Endothelial cell (in vitro differentiated cells): ENCODE results near the gene RXRG. TPM values are rescaled to one million over a fixed set of nuclear protein-coding genes. Genes with fewer than 3 reads are reported as not detected.

ENCODE experiments used
- DNase-seq: peaks from one replicate; pipeline ENCODE4 v3.0.0; 2021; ENCODE audit warnings: low spot score
- H3K27ac Mint-ChIP-seq: one replicate; pipeline ENCODE4 v1.8.0; 2021; ENCODE audit warnings: mixed read lengths, inconsistent platforms; ENCODE audit not compliant: unreplicated experiment
- H3K27me3 Mint-ChIP-seq: one replicate; pipeline ENCODE4 v1.8.0; 2021; ENCODE audit warnings: mild to moderate bottlenecking, moderate library complexity, mixed read lengths, inconsistent platforms; ENCODE audit not compliant: unreplicated experiment
- H3K36me3 Mint-ChIP-seq: one replicate; pipeline ENCODE4 v1.8.0; 2021; ENCODE audit warnings: mild to moderate bottlenecking, low read depth, mixed read lengths, inconsistent platforms; ENCODE audit not compliant: unreplicated experiment
- H3K4me1 Mint-ChIP-seq: one replicate; pipeline ENCODE4 v1.8.0; 2021; ENCODE audit warnings: mild to moderate bottlenecking, mixed read lengths, inconsistent platforms; ENCODE audit not compliant: unreplicated experiment
- H3K4me3 Mint-ChIP-seq: one replicate; pipeline ENCODE4 v1.8.0; 2021; ENCODE audit warnings: mild to moderate bottlenecking, mixed read lengths, inconsistent platforms; ENCODE audit not compliant: unreplicated experiment
- H3K9me3 Mint-ChIP-seq: one replicate; pipeline ENCODE4 v1.8.0; 2021; ENCODE audit warnings: mixed read lengths, inconsistent platforms; ENCODE audit not compliant: unreplicated experiment
- CTCF ChIP-seq: fragments of 200-600 bp; sonication (generic); IDR thresholded peaks from one replicate; pipeline ENCODE4 v1.5.0; 2021; ENCODE audit warnings: antibody characterized with exemption; ENCODE audit not compliant: unreplicated experiment
- total RNA-seq: library from RNA; stranded (reverse); fragmentation: NEBNext Ultra II Directional; extraction: Animal tissue kit (Norgen Biotek cat#: 25700); gene quantifications from one replicate; pipeline ENCODE4 v1.2.1, GENCODE V29; 2021; ENCODE audit not compliant: unreplicated experiment

The RXRG gene
- total RNA-seq, 1 donor from 2014 or later = not detected

DNA sequence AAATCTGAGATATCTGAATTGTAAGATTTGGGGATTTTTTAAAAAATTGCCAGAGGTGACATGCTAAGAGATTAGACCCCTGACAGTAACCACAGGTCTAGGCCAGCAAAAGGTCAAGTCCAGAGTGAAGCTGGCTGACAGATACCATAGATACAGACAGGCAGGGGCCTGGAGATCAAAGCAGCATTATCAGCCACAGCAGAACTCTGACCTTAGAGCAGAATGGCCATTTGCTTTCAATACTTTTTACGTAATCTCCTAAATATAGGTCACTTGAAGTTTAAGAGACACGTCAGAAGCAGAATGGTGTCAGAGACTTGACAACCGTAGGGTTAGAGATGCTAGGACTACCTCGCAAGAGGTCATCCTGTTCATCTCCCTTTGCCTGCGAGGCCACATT lies 40.8 kb upstream of the RXRG start:
- TF ChIP-seq CTCF = no peak
- Mint-ChIP-seq H3K36me3 (no peaks in the 10 kb centered on the region), H3K9me3 (no peaks in the 10 kb centered on the region), H3K4me1 (peaks cover 6% of the 10 kb centered on the region), H3K27me3 (peaks cover 1% of the 10 kb centered on the region), H3K4me3 (no peak overlapping the region), H3K27ac (no peak overlapping the region)
- no peak for DNase-seq

DNA sequence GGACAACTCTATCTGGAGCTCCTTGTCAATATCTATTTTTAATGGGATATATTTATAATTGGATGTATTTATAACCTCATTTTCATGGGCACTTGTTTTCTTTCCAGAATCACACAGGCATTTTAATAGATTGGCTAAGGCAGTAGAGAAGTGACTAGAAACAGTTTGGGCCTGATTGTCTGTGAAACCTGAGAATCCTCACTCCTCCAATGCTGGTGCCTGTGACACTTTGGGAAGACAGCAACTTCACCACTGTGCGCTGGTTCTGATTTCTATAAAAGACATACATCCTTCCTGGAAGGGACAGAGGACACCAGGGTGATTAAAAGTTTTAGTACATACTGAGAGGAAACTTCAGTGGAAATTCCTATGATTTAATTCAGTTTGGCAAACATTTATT lies 39.6 kb upstream of the RXRG start:
- Mint-ChIP-seq H3K27ac (no peak overlapping the region), H3K4me1 (peaks cover 6% of the 10 kb centered on the region), H3K4me3 (no peak overlapping the region), H3K27me3 (peaks cover 1% of the 10 kb centered on the region), H3K9me3 (no peaks in the 10 kb centered on the region), H3K36me3 (no peaks in the 10 kb centered on the region)
- no peak for DNase-seq
- no peak for TF ChIP-seq CTCF

GRCh38 chr1:165483412-165483811 lies 38.5 kb upstream of the RXRG start:
- TF ChIP-seq CTCF = no peak
- no peak for DNase-seq
- H3K4me1 Mint-ChIP-seq = peaks cover 6% of the 10 kb centered on the region
- no peak overlapping the region for H3K4me3 Mint-ChIP-seq
- no peaks in the 10 kb centered on the region for H3K36me3 Mint-ChIP-seq
- no peaks in the 10 kb centered on the region for H3K9me3 Mint-ChIP-seq
- H3K27ac Mint-ChIP-seq = no peak overlapping the region
- H3K27me3 Mint-ChIP-seq = peaks cover 1% of the 10 kb centered on the region

GRCh38 chr1:165481820-165482532 lies 37.0 kb upstream of the RXRG start:
- no peak for DNase-seq
- Mint-ChIP-seq H3K4me3 (no peak overlapping the region), H3K27ac (no peak overlapping the region)

More at GRCh38 chr1:165481820-165482532, 37.0 kb upstream of the RXRG start:
- no peak for TF ChIP-seq CTCF
- Mint-ChIP-seq H3K36me3 (no peaks in the 10 kb centered on the region), H3K4me1 (peaks cover 6% of the 10 kb centered on the region), H3K27me3 (peaks cover 1% of the 10 kb centered on the region), H3K9me3 (no peaks in the 10 kb centered on the region)
